ENCODE results near the gene GALNT14. TPM values are rescaled to one million over a fixed set of nuclear protein-coding genes. Genes with fewer than 3 reads are reported as not detected.

The GALNT14 gene
- total RNA-seq, 1 donor from 2014 or later, result 1.7 TPM

DNA sequence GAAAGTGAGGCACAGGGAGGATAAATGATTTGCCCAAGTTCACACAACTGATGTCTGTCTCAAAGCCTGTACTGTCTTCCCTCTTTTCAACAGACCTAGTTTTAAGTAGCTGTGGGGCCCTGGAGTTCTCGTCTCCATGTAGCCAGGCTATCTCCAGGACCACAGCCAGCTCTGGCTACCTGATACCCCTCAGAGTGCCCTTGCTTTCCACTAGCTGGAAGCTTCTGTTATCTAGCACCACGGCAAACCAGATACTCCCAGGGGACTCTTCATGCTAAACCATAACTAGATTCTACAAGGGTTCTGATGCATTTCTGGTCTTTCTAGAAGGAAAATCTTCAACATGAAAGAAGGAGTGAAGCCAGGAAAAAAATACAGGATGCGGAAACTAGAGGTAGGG is 137.3 kb downstream of the GALNT14 start:
- Histone ChIP-seq H3K27me3 (no peaks in the 10 kb centered on the region), H3K4me1 (no peaks in the 10 kb centered on the region), H3K27ac (no peak overlapping the region), H3K36me3 (no peaks in the 10 kb centered on the region), H3K4me3 (no peak overlapping the region), H3K9me3 (no peaks in the 10 kb centered on the region)
- no peak for DNase-seq (ENCODE audit: extremely low spot score in 2 of 2)
- TF ChIP-seq POLR2AphosphoS5 (IDR thresholded peaks at IDR 0.05; ENCODE audit: insufficient read depth in 1 of 2, low read depth in 1 of 2) (no peak), CTCF (IDR thresholded peaks at IDR 0.05) (no peak), POLR2A (IDR thresholded peaks at IDR 0.05) (no peak)
- intact Hi-C loops (cut with DNase I), result no loop called here

DNA sequence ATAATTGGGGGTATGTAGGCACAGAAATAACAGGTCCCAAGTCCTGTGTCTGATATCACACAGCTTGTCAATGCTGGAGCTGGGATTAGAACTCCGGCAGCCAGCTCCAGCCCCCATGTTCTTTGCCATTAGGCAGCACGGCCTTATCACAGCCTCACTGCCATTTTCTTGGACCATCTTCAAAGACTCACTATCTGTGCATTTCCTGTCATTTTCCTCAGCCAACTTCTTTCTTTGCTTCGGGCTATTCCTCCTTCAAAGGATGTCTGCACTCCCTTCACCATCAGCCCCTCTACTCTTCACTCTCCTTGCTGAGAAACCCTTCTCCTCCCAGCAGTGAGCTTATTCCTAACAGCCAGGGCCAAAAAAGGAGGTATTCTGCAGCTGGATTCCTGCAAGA is 139.6 kb downstream of the GALNT14 start:
- TF ChIP-seq POLR2AphosphoS5 (IDR thresholded peaks at IDR 0.05; ENCODE audit: insufficient read depth in 1 of 2, low read depth in 1 of 2), result no peak
- no peak for TF ChIP-seq POLR2A (IDR thresholded peaks at IDR 0.05)
- Histone ChIP-seq H3K27ac (no peak overlapping the region), H3K27me3 (no peaks in the 10 kb centered on the region), H3K36me3 (no peaks in the 10 kb centered on the region), H3K4me1 (no peaks in the 10 kb centered on the region), H3K9me3 (no peaks in the 10 kb centered on the region), H3K4me3 (no peak overlapping the region)
- intact Hi-C loops (cut with DNase I), result no loop called here
- no peak for DNase-seq (ENCODE audit: extremely low spot score in 2 of 2)

GRCh38 chr2:30997979-30998378 is 140.3 kb downstream of the GALNT14 start:
- no peak for TF ChIP-seq CTCF (IDR thresholded peaks at IDR 0.05)
- no peak for TF ChIP-seq POLR2A (IDR thresholded peaks at IDR 0.05)
- no peak for TF ChIP-seq POLR2AphosphoS5 (IDR thresholded peaks at IDR 0.05; ENCODE audit: insufficient read depth in 1 of 2, low read depth in 1 of 2)
- no peaks in the 10 kb centered on the region for H3K4me1 ChIP-seq
- intact Hi-C loops (cut with DNase I), result no loop called here
- no peaks in the 10 kb centered on the region for H3K9me3 ChIP-seq
- H3K27ac ChIP-seq, result no peak overlapping the region
- no peaks in the 10 kb centered on the region for H3K27me3 ChIP-seq
- no peak for DNase-seq (ENCODE audit: extremely low spot score in 2 of 2)
- H3K36me3 ChIP-seq, result no peaks in the 10 kb centered on the region
- no peak overlapping the region for H3K4me3 ChIP-seq

- intact Hi-C loops (cut with DNase I), result no loop called here
- Histone ChIP-seq H3K9me3 (no peaks in the 10 kb centered on the region), H3K4me1 (no peaks in the 10 kb centered on the region), H3K36me3 (no peaks in the 10 kb centered on the region), H3K27me3 (no peaks in the 10 kb centered on the region), H3K27ac (no peak overlapping the region), H3K4me3 (no peak overlapping the region)
- DNase-seq (ENCODE audit: extremely low spot score in 2 of 2), result no peak
- no peak for TF ChIP-seq POLR2A (IDR thresholded peaks at IDR 0.05)
- no peak for TF ChIP-seq CTCF (IDR thresholded peaks at IDR 0.05)
Observed at GRCh38 chr2:30994227-30995056, 143.8 kb downstream of the GALNT14 start.

GRCh38 chr2:30992781-30993180 is 145.5 kb downstream of the GALNT14 start:
- Histone ChIP-seq H3K27ac (no peak overlapping the region), H3K36me3 (no peaks in the 10 kb centered on the region), H3K27me3 (no peaks in the 10 kb centered on the region), H3K9me3 (no peaks in the 10 kb centered on the region), H3K4me1 (no peaks in the 10 kb centered on the region), H3K4me3 (no peak overlapping the region)
- DNase-seq (ENCODE audit: extremely low spot score in 2 of 2), result no peak
- intact Hi-C loops (cut with DNase I), result no loop called here
- no peak for TF ChIP-seq POLR2AphosphoS5 (IDR thresholded peaks at IDR 0.05; ENCODE audit: insufficient read depth in 1 of 2, low read depth in 1 of 2)
- no peak for TF ChIP-seq POLR2A (IDR thresholded peaks at IDR 0.05)

DNA sequence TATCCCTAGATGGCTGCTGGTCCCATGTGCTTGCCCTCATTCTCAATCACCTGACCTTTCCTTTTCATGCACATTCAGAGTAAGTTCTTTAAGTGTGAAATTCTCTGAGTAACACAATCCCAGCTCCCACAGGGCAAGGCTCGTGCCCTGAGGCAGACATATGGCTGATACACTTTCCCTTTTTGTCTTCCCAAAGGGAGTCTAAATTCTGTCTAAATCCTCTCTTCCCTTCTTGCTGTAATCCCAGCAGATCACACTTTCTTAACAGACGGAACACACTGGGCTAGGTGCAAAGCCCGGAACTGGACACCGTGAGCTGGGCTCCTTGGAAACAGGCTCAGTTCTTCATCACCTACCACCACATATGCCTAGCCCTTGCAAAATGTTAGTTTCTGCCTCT is 147.6 kb downstream of the GALNT14 start:
- no peak overlapping the region for H3K4me3 ChIP-seq
- no peak for TF ChIP-seq CTCF (IDR thresholded peaks at IDR 0.05)
- TF ChIP-seq POLR2AphosphoS5 (IDR thresholded peaks at IDR 0.05; ENCODE audit: insufficient read depth in 1 of 2, low read depth in 1 of 2), result no peak
- no peak for TF ChIP-seq POLR2A (IDR thresholded peaks at IDR 0.05)
- no peaks in the 10 kb centered on the region for H3K27me3 ChIP-seq
- intact Hi-C loops (cut with DNase I), result no loop called here
- H3K4me1 ChIP-seq, result no peaks in the 10 kb centered on the region
- H3K36me3 ChIP-seq, result no peaks in the 10 kb centered on the region
- no peaks in the 10 kb centered on the region for H3K9me3 ChIP-seq
- no peak for DNase-seq (ENCODE audit: extremely low spot score in 2 of 2)
- no peak overlapping the region for H3K27ac ChIP-seq

Data from vagina (tissue), 2 donors.